ENCODE measurements around the gene CARMIL3.

GRCh38 chr14:24040692-24041091 is 11.1 kb upstream of the CARMIL3 start:
- TF ChIP-seq CTCF (conservative IDR thresholded peaks at IDR 0.05; ENCODE audit: low read length) (no peak), EZH2phosphoT487 (IDR thresholded peaks at IDR 0.05; ENCODE audit: borderline replicate concordance) (no peak)
